Right lobe of liver (tissue), 4 donors: ENCODE measurements around the gene THYN1.

ENCODE experiments used
- CTCF ChIP-seq, 4 donors: fragments of 200-600 bp in 3 of 4; fragments of 450-650 bp in 1 of 4; IDR thresholded peaks; one replicate each; pipeline versions ENCODE4 v1.5.1 to v1.8.0; 2016 to 2022; ENCODE audit warnings: antibody characterized with exemption in 4 of 4, mild to moderate bottlenecking in 2 of 4
- POLR2A ChIP-seq: fragments of 450-650 bp; IDR thresholded peaks from one replicate; pipeline ENCODE4 v1.6.1; 2017; ENCODE audit warnings: antibody characterized with exemption, mild to moderate bottlenecking
- donor health status: DM: no; HTN: no; CAD: no.
- donor health status: DM: no; HTN: no; CAD: no.
- donor health status: DM: no; HTN: yes; CAD: no.

GRCh38 chr11:134207538-134208239 is 45.5 kb downstream of the THYN1 start:
- TF ChIP-seq CTCF (IDR thresholded peaks at IDR 0.05) (peak; percentile 65 to 81 (median 78)), POLR2A (no peak)
